ENCODE results near the gene SLCO3A1.

GRCh38 chr15:91867581-91868026 lies 14.1 kb downstream of the SLCO3A1 start:
- TF ChIP-seq CTCF (IDR thresholded peaks at IDR 0.05) (no peak), POLR2A (IDR thresholded peaks at IDR 0.05) (no peak)
